ENCODE measurements around the gene LONP1.

The LONP1 gene

DNA sequence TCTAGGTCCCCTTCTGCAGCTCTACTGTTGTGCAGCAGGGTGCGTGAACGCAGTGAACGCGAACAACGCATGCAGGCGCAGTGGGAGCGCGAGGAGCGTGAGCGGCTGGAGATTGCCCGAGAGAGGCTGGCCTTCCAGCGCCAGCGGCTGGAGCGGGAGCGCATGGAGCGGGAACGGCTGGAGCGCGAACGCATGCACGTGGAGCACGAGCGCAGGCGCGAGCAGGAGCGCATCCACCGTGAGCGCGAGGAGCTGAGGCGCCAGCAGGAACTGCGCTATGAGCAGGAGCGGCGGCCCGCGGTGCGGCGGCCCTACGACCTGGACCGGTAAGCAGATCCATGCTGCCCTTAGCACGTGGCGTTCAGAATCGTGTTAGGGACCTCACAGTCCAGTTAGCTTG, 58.5 kb downstream of the LONP1 start:
- no peak for DNase-seq (ENCODE audit: insufficient read length, low spot score)
- no peak for FAIRE-seq

DNA sequence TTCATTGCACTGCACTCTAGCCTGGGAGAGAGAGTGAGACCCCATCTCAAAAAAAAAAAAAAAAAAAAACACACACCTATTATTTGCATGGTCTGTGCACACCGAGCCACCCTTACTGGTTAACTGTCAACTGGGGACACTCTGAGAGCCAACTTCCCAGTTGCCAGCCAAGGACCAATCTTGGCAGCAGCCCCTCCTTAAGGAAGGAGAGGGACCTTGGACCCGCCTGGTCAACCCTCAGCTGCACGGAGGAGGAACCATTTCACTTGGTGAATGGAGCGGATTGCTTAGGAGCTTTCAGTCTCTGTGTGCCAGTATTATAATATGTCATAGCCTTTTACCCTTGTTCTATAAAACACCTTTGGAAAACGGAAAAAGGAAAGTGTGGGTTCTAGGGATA, 64.5 kb downstream of the LONP1 start:
- DNase-seq (ENCODE audit: insufficient read length, low spot score) (no peak), FAIRE-seq (no peak)

DNA sequence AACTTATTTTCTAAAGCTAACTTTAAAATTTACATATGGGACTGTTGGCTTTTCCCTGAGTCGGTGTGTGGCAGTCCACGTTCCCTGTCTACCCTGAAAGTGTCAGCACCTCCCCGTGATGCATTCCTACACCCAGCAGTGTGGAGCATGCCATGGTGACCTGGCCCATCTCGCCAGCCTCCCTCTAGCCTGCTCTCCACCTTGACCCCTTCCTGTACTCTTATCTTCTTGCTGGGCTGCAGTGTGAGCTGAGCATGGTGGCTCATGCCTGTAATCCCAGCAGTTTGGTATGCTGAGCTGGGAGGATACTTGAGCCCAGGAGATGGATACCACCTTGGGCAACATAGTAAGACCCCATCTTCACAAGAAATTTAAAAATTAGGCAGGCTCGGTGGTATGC, 65.0 kb downstream of the LONP1 start:
- DNase-seq (ENCODE audit: insufficient read length, low spot score) (no peak), FAIRE-seq (no peak)

DNA sequence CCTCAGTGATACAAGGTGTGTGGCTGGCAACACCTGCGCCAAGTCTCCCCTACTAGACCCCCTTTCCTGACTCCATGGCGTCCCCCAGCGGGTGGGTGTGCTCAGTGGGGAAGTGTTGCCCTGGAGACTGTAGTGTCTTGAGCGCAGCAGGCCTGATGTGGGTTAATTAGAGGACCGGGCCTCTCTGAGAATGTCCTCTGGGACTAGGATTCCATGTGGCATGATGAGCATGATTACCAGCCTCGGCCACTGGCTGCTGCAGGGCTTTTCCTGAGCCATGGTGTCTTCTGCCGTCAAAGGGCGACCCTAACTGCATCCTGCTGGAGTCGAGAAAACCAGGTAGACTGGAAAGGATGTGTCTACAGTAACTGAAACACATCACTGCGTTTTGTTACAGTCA, 67.7 kb downstream of the LONP1 start:
- DNase-seq (ENCODE audit: insufficient read length, low spot score) (no peak), FAIRE-seq (no peak)

DNA sequence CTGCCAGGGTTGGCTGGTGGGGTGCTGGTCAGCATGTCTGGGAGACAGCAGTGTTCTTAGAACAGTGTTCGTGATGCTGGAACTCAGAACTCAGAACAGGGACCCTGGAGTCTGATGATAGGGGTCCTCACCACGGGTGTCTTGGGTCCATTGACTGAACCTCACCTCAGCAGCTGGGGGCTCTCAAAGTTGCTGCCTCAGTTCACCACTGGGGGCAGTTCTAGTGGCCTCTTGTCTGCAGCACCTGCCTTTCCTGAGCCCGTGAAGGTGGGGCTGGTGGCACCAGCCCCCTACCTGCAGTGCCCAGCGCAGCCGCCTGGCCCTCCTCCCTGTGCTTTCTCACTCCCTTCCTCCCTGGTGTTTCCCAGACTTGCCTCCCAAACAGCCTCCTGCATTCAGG, 68.6 kb downstream of the LONP1 start:
- FAIRE-seq = no peak
- no peak for DNase-seq (ENCODE audit: insufficient read length, low spot score)

DNA sequence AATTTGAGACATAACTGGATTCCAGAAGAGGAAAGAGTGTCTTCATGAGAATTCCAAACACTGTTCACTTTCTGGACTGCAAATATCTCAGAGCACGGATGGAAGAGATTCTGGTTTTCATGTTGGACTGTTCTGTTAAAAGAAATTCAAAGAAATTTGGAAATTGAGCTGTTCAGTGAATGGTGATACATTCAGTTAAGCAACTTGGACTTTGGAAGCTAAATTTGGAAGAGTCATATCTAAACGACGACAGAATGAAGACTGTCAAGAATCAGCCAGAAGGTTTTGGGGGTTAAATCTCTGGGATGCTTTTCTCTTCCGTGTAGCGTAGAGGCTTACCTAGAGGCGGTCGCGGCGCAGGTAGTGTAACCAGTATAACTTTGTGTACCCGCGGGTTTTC, 71.5 kb downstream of the LONP1 start:
- no peak for FAIRE-seq

DNA sequence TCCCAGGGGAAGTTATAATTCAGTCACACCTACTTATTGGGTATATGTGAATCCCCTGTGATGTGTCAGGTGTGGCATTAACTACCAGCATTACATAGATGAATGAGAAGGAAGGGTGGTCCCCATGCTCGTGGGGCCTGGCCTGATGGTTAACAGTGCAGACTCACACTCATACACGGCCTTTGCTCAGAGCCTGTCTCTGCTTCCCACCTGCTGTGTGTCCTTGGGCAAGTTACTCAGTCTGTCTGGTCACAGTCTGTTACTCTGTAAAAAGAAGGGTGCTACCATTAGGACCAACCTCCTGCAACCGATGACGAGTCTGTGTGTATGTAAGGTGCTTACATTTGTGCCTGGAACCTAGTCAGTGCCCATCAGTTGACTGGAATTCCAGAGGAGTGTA, 73.2 kb downstream of the LONP1 start:
- FAIRE-seq (no peak), DNase-seq (ENCODE audit: insufficient read length, low spot score) (no peak)

More for the DNA sequence above, 71.5 kb downstream of the LONP1 start:
- DNase-seq (ENCODE audit: insufficient read length, low spot score) = no peak

DNA sequence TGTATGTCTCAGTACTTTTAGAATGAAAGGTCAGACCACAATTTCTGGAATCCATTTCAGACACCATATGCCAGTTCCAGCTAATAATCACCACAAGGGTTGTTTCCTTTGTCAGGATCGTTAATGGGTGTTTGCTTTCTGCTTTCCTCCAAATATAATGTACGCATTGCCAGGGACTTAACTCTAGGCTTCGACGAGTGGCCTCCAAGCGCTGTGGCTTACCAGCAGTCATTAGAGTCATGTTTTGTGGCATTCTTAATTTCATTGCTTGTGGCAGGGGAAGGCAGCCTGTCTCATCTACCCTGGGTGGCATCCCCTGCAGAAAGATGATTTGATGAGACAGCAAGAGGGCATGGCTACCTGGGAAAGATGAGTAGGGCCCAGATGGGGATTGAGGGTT, 74.5 kb downstream of the LONP1 start:
- peak; percentile 44 for FAIRE-seq

DNA sequence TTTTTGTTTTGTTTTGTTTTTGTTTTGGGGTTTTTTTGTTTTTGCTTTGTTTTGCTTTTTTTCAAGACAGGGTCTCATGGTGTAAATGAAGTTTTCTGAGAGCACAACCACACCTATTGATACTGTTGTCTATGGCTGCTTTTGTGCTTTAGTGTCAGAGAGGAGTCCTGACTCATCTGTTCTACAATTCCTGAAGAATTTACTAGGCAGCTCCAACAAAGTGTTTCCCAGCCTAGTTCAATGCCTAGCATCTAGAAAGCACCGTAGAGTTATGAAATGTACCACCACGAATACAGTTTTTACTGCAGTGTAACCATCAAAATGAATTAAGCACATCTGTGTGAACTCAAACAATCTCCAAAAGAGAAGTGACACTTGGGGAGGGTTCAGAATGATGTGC, 75.9 kb downstream of the LONP1 start:
- no peak for DNase-seq (ENCODE audit: insufficient read length, low spot score)
- FAIRE-seq = no peak

More for the DNA sequence above, 74.5 kb downstream of the LONP1 start:
- no peak for DNase-seq (ENCODE audit: insufficient read length, low spot score)

DNA sequence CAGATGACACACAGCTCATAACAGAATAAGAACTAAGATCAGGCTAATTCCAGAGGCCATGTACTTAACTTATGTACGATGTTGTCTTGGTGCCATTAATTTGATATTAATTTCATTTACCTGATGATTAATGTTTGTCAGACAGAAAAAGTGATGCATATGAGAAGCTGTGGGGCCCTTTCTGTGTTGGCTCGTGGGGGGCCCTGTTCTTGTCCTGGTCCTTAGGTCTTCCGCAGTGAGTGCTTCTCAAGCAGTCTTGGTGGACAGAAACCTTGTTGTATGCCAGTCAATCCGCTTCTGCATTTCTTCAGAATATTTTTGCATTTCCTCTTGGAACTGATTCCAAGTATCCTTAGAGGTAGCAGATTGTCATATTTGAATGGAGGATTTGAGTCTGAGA, 76.9 kb downstream of the LONP1 start:
- DNase-seq (ENCODE audit: insufficient read length, low spot score) = no peak
- no peak for FAIRE-seq

DNA sequence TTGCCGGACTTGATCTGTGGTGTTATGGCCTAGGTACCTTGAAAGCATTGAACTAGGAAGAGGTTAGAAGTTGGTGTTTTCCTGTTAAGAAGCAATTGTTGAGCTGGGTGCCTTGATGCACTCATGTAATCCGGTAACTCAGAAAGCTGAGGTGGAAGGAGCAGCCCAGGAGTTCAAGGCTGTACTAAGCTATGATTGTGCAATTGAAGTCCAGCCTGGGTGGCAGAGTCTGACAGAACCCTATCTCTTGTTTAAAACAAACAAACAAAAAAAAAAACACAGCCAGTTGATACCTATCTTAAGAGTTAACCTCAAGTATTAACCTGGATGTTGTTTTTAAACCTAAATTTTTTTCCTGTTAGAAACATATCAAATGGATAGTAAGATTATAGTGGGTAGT, 77.7 kb downstream of the LONP1 start:
- no peak for FAIRE-seq
- no peak for DNase-seq (ENCODE audit: insufficient read length, low spot score)
